Measurements from ENCODE around the gene DYNC1I1. TPM values are rescaled to one million over a fixed set of nuclear protein-coding genes. Genes with fewer than 3 reads are reported as not detected.

Gene DYNC1I1
- polyA plus RNA-seq, 1 of the 3 experiments (the other 2 are of a cell fraction) = 0.05 TPM

DNA sequence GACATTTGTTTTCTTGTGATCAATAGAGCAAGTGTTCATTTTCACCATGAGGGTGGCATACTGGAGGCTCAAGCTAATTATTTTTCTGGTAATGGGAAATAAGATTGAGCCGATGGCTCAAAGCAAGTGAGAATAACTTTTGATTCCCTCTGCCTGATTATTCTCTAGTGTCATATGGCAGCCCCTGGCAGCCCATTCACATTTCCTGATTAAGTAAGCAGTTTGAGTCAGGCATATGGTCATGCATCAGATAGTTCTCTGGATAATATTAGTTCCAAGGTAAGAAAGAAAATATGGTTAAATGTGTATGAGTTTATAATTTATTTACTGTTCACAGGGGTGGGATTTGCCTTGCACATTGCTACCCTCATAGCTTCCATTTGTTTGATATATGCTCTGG lies 109.2 kb downstream of the DYNC1I1 start:
- CTCF ChIA-PET = interaction anchor here (0.6 to 1.3 kb wide), 5 partner anchors 10 to 1248 kb away, joined by 3 to 18 read pairs (median 5); no protein-coding TSS in a partner anchor

DNA sequence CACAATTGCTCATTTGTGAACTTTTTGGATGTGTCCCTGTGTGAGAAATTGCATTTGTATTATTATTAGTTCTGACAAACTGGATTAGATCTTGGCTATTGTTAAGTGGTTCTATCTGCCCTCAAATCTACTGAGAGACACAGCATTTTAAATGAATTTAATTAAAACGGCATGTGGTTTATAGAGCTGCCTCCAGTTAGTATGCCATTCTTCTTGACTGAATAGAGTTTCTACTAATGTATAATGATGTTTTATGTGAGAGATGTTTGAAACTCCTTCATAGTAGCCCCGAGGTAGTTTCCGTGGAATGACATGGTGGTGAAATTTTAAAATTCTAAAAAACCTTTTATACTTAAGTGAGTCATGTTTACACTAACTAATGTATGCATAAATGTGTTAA lies 110.9 kb downstream of the DYNC1I1 start:
- H3K9ac ChIP-seq = no peak overlapping the region
- no peaks in the 10 kb centered on the region for H3K36me3 ChIP-seq (replicated peaks in 1 of 2; ENCODE audit: control insufficient read depth in 1 of 2, insufficient read depth in 2 of 2, low read length in 1 of 2)
- 0 out of 2 replicates have a peak, but pooled peaks cover 6% of the 10 kb centered on the region for H3K9me3 ChIP-seq
- H3K27ac ChIP-seq (ENCODE audit: low read depth in 2 of 2, low read length in 1 of 2) = no peak overlapping the region
- no peak overlapping the region for H3K4me3 ChIP-seq (ENCODE audit: low read depth in 2 of 2, low read length in 1 of 2)
- TF ChIP-seq MXI1 (IDR thresholded peaks at IDR 0.05; ENCODE audit: low read depth, low read length) (peak; percentile 63; the same call in 1 of the 2 replicates), EP300 (IDR thresholded peaks at IDR 0.05; ENCODE audit: borderline replicate concordance in 1 of 2, low read depth in 1 of 2, low read length in 1 of 2) (peak in 1 of 2 experiments; percentile 78; a peak in 2 of 4 replicates), TCF12 (IDR thresholded peaks at IDR 0.05) (no peak), RCOR1 (IDR thresholded peaks at IDR 0.05; ENCODE audit: low read length) (peak; percentile 80), POLR2AphosphoS5 (IDR thresholded peaks at IDR 0.05; ENCODE audit: low read depth, low read length) (no peak), GATA2 (CRISPR knock-in tag; IDR thresholded peaks at IDR 0.05) (peak; percentile 65), TAF1 (IDR thresholded peaks at IDR 0.05; ENCODE audit: borderline replicate concordance, low read depth, low read length) (no peak), FOXJ3 (CRISPR knock-in tag; IDR thresholded peaks at IDR 0.05) (no peak)
- TF ChIP-seq, protein P1, sequence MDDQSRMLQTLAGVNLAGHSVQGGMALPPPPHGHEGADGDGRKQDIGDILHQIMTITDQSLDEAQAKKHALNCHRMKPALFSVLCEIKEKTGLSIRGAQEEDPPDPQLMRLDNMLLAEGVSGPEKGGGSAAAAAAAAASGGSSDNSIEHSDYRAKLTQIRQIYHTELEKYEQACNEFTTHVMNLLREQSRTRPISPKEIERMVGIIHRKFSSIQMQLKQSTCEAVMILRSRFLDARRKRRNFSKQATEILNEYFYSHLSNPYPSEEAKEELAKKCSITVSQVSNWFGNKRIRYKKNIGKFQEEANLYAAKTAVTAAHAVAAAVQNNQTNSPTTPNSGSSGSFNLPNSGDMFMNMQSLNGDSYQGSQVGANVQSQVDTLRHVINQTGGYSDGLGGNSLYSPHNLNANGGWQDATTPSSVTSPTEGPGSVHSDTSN (IDR thresholded peaks at IDR 0.05) = no peak
- TF ChIP-seq, protein P2, sequence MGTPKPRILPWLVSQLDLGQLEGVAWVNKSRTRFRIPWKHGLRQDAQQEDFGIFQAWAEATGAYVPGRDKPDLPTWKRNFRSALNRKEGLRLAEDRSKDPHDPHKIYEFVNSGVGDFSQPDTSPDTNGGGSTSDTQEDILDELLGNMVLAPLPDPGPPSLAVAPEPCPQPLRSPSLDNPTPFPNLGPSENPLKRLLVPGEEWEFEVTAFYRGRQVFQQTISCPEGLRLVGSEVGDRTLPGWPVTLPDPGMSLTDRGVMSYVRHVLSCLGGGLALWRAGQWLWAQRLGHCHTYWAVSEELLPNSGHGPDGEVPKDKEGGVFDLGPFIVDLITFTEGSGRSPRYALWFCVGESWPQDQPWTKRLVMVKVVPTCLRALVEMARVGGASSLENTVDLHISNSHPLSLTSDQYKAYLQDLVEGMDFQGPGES (IDR thresholded peaks at IDR 0.05; ENCODE audit: low read depth, low read length) = no peak
- H3K4me1 ChIP-seq (ENCODE audit: control insufficient read depth in 1 of 2, insufficient read depth in 2 of 2, low read depth in 1 of 2, low read length in 1 of 2) = peaks cover 0 to 3% of the 10 kb centered on the region in 2 experiments; a peak in 1 of 4 replicates
- ChIA-PET CTCF (interaction anchor here (1.1 to 1.3 kb wide), 2 partner anchors 12 to 41 kb away, joined by 3 to 4 read pairs; no protein-coding TSS in a partner anchor), POLR2A (no interaction called here)
- no peaks in the 10 kb centered on the region for H3K27me3 ChIP-seq (ENCODE audit: insufficient read depth)
- H3K4me2 ChIP-seq = no peak overlapping the region
- H3F3A ChIP-seq (replicated peaks; ENCODE audit: insufficient read depth) = no peaks in the 10 kb centered on the region
- DNase-seq = peak; percentile 38
- no peaks in the 10 kb centered on the region for H3K79me2 ChIP-seq (ENCODE audit: insufficient read depth)
- no peaks in the 10 kb centered on the region for H4K20me1 ChIP-seq (ENCODE audit: insufficient read depth)
- 3% methylated on average over 3 of the region's 3 CpGs for WGBS (ENCODE audit: low lambda C conversion rate)
- H3K9me2 ChIP-seq = no peaks in the 10 kb centered on the region
- no peak overlapping the region for H2AFZ ChIP-seq (ENCODE audit: low read depth)

More for the DNA sequence above, 109.2 kb downstream of the DYNC1I1 start:
- WGBS (ENCODE audit: low lambda C conversion rate) = 23% methylated on average over 1 of the region's 1 CpG
- peak; percentile 36 for DNase-seq
- Histone ChIP-seq H3K9me3 (0 out of 2 replicates have a peak, but pooled peaks cover 6% of the 10 kb centered on the region), H4K20me1 (ENCODE audit: insufficient read depth) (no peaks in the 10 kb centered on the region), H3K4me3 (ENCODE audit: low read depth in 2 of 2, low read length in 1 of 2) (no peak overlapping the region), H3K9ac (no peak overlapping the region), H3K79me2 (ENCODE audit: insufficient read depth) (no peaks in the 10 kb centered on the region), H3K27ac (ENCODE audit: low read depth in 2 of 2, low read length in 1 of 2) (peak overlapping the region in 1 of 2 experiments; percentile 18; a peak in 1 of 4 replicates), H3K36me3 (replicated peaks in 1 of 2; ENCODE audit: control insufficient read depth in 1 of 2, insufficient read depth in 2 of 2, low read length in 1 of 2) (no peaks in the 10 kb centered on the region), H2AFZ (ENCODE audit: low read depth) (no peak overlapping the region), H3F3A (replicated peaks; ENCODE audit: insufficient read depth) (no peaks in the 10 kb centered on the region), H3K27me3 (ENCODE audit: insufficient read depth) (no peaks in the 10 kb centered on the region), H3K9me2 (no peaks in the 10 kb centered on the region), H3K4me1 (ENCODE audit: control insufficient read depth in 1 of 2, insufficient read depth in 2 of 2, low read depth in 1 of 2, low read length in 1 of 2) (peaks cover 0 to 3% of the 10 kb centered on the region in 2 experiments; a peak in 1 of 4 replicates), H3K4me2 (no peak overlapping the region)
- POLR2A ChIA-PET = no interaction called here
- TF ChIP-seq GATA2 (CRISPR knock-in tag; IDR thresholded peaks at IDR 0.05) (peak; percentile 53), EZH2phosphoT487 (IDR thresholded peaks at IDR 0.05; ENCODE audit: borderline replicate concordance, low read depth) (no peak), RCOR1 (IDR thresholded peaks at IDR 0.05; ENCODE audit: low read length) (peak; percentile 73), MXI1 (IDR thresholded peaks at IDR 0.05; ENCODE audit: low read depth, low read length) (peak; percentile 53; the same call in 1 of the 2 replicates), EP300 (IDR thresholded peaks at IDR 0.05; ENCODE audit: borderline replicate concordance in 1 of 2, low read depth in 1 of 2, low read length in 1 of 2) (peak in 1 of 2 experiments; percentile 70; a peak in 1 of 4 replicates), CHD2 (IDR thresholded peaks at IDR 0.05; ENCODE audit: low read length, partially characterized antibody) (peak; percentile 30)
- TF ChIP-seq, protein P1 (IDR thresholded peaks at IDR 0.05) = no peak
